K562 (cell line): Measurements from ENCODE around the gene HOXC11.

ENCODE experiments used
- NFYB ChIP-seq: IDR thresholded peaks from 2 replicates; pipeline ENCODE4 v1.6.1; 2011; ENCODE audit warnings: mild to moderate bottlenecking, moderate library complexity; ENCODE audit not compliant: insufficient read length; ENCODE audit errors: extremely low read depth
- NR3C1 ChIP-seq: sonication (generic); formaldehyde crosslinking; IDR thresholded peaks from 2 replicates; pipeline ENCODE4 v1.8.1; 2022; ENCODE audit warnings: missing genetic modification reagents
- TF ChIP-seq, protein P1 (sequence below): sonication (generic); formaldehyde crosslinking; IDR thresholded peaks from 2 replicates; pipeline ENCODE4 v1.5.0; 2020; ENCODE audit warnings: missing genetic modification reagents

DNA sequence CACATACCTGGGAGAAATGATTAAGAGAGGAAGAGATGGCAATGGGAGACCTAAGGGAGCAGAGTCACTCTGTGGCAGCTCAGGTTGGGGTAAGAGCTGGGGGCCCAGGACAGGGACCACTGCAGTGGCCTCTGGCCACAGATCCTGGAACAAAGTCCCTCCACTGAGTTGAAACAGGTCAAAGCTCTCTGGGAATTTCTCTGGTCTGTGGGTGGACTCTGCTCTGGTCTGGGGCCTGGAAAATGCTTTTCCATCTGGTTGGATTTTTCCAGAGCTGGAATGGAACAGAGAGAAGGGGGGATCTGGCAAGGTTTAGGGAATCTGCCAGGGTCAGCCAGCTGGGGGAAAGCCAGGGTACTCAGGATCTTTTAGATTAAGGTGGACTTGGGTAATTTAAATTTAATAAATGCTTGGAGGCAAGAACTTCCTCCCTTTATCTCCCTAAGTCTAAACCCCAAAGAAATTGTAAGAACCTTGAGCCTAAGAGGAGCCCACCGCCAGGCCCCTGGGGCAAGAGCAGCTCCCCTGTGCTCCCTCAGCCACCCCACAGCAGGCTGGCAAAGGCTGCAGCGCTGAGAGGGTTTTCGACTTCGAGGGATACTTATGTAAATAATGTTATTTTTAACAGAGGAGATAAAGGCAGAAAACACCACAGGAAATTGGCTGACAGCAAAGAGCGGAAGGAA lies 15.8 kb downstream of the HOXC11 start:
- TF ChIP-seq, protein P1, sequence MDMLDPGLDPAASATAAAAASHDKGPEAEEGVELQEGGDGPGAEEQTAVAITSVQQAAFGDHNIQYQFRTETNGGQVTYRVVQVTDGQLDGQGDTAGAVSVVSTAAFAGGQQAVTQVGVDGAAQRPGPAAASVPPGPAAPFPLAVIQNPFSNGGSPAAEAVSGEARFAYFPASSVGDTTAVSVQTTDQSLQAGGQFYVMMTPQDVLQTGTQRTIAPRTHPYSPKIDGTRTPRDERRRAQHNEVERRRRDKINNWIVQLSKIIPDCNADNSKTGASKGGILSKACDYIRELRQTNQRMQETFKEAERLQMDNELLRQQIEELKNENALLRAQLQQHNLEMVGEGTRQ (CRISPR knock-in tag) = no peak
- no peak for TF ChIP-seq NFYB
- TF ChIP-seq NR3C1 (CRISPR knock-in tag) = no peak
